Measurements from ENCODE around the gene UGDH.

DNA sequence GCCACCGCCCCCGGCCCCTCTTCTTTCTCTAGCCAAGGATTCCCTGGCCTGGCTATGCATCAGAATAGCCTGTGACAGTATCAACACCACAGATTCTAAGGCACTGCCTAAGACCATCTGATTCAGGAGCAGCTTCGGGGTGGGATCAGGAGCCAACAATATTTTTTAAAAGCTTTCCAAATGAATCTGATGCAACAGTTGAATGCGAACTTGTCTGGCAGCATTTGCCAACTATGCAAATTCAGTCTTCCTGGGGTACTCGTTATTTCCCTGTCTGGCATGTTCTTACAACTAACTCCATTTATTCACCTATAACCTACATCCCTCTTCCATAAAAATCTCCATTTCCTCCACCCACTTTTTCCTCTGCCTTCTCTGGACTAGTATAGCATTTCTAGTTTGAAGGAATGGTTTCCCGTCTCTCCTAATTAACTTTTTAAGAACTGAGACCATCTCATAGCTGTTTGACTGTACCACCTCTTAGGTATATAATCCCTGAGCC lies 36.2 kb upstream of the UGDH start:
- TF ChIP-seq TAF1 (IDR thresholded peaks at IDR 0.05; ENCODE audit: low read depth) (no peak), POLR2AphosphoS5 (IDR thresholded peaks at IDR 0.05) (no peak), EZH2 (IDR thresholded peaks at IDR 0.05; ENCODE audit: borderline replicate concordance, insufficient read depth, low read length, poor library complexity, severe bottlenecking) (no peak), EP300 (conservative IDR thresholded peaks at IDR 0.05; ENCODE audit: poor library complexity, severe bottlenecking) (no peak), MXI1 (conservative IDR thresholded peaks at IDR 0.05; ENCODE audit: poor library complexity, severe bottlenecking) (no peak), RAD21 (conservative IDR thresholded peaks at IDR 0.05) (no peak), SMC3 (conservative IDR thresholded peaks at IDR 0.05; ENCODE audit: poor library complexity) (no peak)
- TF ChIP-seq, protein P1, sequence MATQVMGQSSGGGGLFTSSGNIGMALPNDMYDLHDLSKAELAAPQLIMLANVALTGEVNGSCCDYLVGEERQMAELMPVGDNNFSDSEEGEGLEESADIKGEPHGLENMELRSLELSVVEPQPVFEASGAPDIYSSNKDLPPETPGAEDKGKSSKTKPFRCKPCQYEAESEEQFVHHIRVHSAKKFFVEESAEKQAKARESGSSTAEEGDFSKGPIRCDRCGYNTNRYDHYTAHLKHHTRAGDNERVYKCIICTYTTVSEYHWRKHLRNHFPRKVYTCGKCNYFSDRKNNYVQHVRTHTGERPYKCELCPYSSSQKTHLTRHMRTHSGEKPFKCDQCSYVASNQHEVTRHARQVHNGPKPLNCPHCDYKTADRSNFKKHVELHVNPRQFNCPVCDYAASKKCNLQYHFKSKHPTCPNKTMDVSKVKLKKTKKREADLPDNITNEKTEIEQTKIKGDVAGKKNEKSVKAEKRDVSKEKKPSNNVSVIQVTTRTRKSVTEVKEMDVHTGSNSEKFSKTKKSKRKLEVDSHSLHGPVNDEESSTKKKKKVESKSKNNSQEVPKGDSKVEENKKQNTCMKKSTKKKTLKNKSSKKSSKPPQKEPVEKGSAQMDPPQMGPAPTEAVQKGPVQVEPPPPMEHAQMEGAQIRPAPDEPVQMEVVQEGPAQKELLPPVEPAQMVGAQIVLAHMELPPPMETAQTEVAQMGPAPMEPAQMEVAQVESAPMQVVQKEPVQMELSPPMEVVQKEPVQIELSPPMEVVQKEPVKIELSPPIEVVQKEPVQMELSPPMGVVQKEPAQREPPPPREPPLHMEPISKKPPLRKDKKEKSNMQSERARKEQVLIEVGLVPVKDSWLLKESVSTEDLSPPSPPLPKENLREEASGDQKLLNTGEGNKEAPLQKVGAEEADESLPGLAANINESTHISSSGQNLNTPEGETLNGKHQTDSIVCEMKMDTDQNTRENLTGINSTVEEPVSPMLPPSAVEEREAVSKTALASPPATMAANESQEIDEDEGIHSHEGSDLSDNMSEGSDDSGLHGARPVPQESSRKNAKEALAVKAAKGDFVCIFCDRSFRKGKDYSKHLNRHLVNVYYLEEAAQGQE (IDR thresholded peaks at IDR 0.05; ENCODE audit: borderline replicate concordance) = no peak
- TF ChIP-seq, protein P2, sequence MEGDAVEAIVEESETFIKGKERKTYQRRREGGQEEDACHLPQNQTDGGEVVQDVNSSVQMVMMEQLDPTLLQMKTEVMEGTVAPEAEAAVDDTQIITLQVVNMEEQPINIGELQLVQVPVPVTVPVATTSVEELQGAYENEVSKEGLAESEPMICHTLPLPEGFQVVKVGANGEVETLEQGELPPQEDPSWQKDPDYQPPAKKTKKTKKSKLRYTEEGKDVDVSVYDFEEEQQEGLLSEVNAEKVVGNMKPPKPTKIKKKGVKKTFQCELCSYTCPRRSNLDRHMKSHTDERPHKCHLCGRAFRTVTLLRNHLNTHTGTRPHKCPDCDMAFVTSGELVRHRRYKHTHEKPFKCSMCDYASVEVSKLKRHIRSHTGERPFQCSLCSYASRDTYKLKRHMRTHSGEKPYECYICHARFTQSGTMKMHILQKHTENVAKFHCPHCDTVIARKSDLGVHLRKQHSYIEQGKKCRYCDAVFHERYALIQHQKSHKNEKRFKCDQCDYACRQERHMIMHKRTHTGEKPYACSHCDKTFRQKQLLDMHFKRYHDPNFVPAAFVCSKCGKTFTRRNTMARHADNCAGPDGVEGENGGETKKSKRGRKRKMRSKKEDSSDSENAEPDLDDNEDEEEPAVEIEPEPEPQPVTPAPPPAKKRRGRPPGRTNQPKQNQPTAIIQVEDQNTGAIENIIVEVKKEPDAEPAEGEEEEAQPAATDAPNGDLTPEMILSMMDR (IDR thresholded peaks at IDR 0.05; ENCODE audit: poor library complexity, severe bottlenecking) = no peak

All from neural cell (in vitro differentiated cells).